HepG2 (cell line): ENCODE measurements around the gene RGS10. TPM values are rescaled to one million over a fixed set of nuclear protein-coding genes. Genes with fewer than 3 reads are reported as not detected.

Experiments
- ATAC-seq: fragments of 200-7000 bp; cut with Tn5 transposase; 3 replicates; pipeline ENCODE4 v1.9.1; 2020; ENCODE audit warnings: mild to moderate bottlenecking, moderate library complexity
- BruUV-seq: library from RNA; stranded (reverse); fragments of 400-500 nt; replicated peaks from 2 replicates; lab custom pipeline; 2021; lab: Mats Ljungman, UMichigan
- CTCF ChIA-PET: fragments of 300-600 bp; formaldehyde crosslinking; extraction: SDS; loops from one replicate; lab custom pipeline; 2021; ENCODE audit warnings: low total read pairs, inconsistent platforms, low intra/inter-chr PET ratio; lab: Yijun Ruan, JAX
- POLR2A ChIA-PET: fragments of 350-600 bp; sonication (Branson Sonifier 250); formaldehyde crosslinking; loops from one replicate; lab custom pipeline; 2020; ENCODE audit warnings: antibody characterized with exemption, inconsistent platforms; lab: Yijun Ruan, JAX
- DNase-seq: peaks from one replicate; pipeline ENCODE4 v3.0.0-alpha.2; 2015; ENCODE audit warnings: low spot score
- FAIRE-seq: peaks from 3 replicates; lab custom pipeline; 2011; peaks lifted over from hg19 to GRCh38; lab: Jason Lieb, UNC
- H2AFZ ChIP-seq: one replicate; pipeline ENCODE4 v1.6.1; 2011; ENCODE audit warnings: low read length, inconsistent platforms
- H3K27ac ChIP-seq: fragments of 300-600 bp; 3 replicates; pipeline ENCODE4 v1.8.0; 2011; ENCODE audit warnings: mixed run types, mild to moderate bottlenecking, mixed read lengths, low read length, inconsistent platforms; ENCODE audit not compliant: insufficient read depth; ENCODE audit errors: extremely low read length
- H3K27me3 ChIP-seq, 2 experiments: fragments of 200-600 bp in 1 of 2; 2 replicates in 1 of 2; 3 replicates in 1 of 2; pipeline versions ENCODE4 v1.6.0 to v1.8.0; 2011; ENCODE audit warnings: low read length in 2 of 2, mild to moderate bottlenecking in 2 of 2, moderate library complexity in 2 of 2, inconsistent platforms in 1 of 2; ENCODE audit not compliant: insufficient read depth in 2 of 2, control insufficient read depth in 1 of 2
- H3K36me3 ChIP-seq, 2 experiments: fragments of 200-600 bp in 1 of 2; replicated peaks in 1 of 2; 2 replicates in 1 of 2; 3 replicates in 1 of 2; pipeline versions ENCODE4 v1.5.1 to v1.8.0; 2011; ENCODE audit warnings: low read length in 2 of 2, inconsistent platforms in 1 of 2; ENCODE audit not compliant: insufficient read depth in 2 of 2, control insufficient read depth in 1 of 2
- H3K4me1 ChIP-seq: 2 replicates; pipeline ENCODE4 v1.5.1; 2012; ENCODE audit warnings: low read length, inconsistent platforms; ENCODE audit not compliant: insufficient read depth
- H3K4me2 ChIP-seq: 2 replicates; pipeline ENCODE4 v1.6.0; 2011; ENCODE audit warnings: low read depth, low read length, inconsistent platforms
- H3K4me3 ChIP-seq, 3 experiments: fragments of 200-600 bp in 1 of 3; sonication (generic), shearing (Covaris generic) in 1 of 3; replicated peaks in 1 of 3; 2 replicates each; pipeline ENCODE4 v1.5.1; 2011 to 2016; ENCODE audit warnings: low read length in 3 of 3, inconsistent platforms in 2 of 3, low read depth in 2 of 3, mild to moderate bottlenecking in 2 of 3, control low read depth in 1 of 3, mixed read lengths in 1 of 3; ENCODE audit not compliant: insufficient read depth in 1 of 3
- H3K79me2 ChIP-seq: one replicate; pipeline ENCODE4 v1.6.1; 2011; ENCODE audit warnings: low read length, inconsistent platforms; ENCODE audit not compliant: insufficient read depth
- H3K9ac ChIP-seq: 2 replicates; pipeline ENCODE4 v1.6.0; 2011; ENCODE audit warnings: mild to moderate bottlenecking, low read depth, low read length, inconsistent platforms; ENCODE audit not compliant: insufficient read depth
- H3K9me3 ChIP-seq: 2 replicates; pipeline ENCODE4 v1.5.1; 2012; ENCODE audit warnings: mild to moderate bottlenecking, low read length
- H4K20me1 ChIP-seq: 2 replicates; pipeline ENCODE4 v1.6.0; 2011; ENCODE audit warnings: inconsistent platforms, mild to moderate bottlenecking, low read length, moderate library complexity; ENCODE audit not compliant: insufficient read depth
- ELF1 ChIP-seq: sonication (generic); formaldehyde crosslinking; IDR thresholded peaks from 2 replicates; pipeline ENCODE4 v1.4.0; 2020; ENCODE audit warnings: missing genetic modification reagents
- HOXD1 ChIP-seq: sonication (generic); formaldehyde crosslinking; IDR thresholded peaks from 2 replicates; pipeline ENCODE4 v1.5.0; 2020; ENCODE audit warnings: missing genetic modification reagents
- KDM3A ChIP-seq: IDR thresholded peaks from 2 replicates; pipeline ENCODE4 v1.6.1; 2018; ENCODE audit warnings: low read depth, missing compliant biosample characterization
- SMYD3 ChIP-seq: sonication (generic); formaldehyde crosslinking; IDR thresholded peaks from 2 replicates; pipeline ENCODE4 v1.8.1; 2023; ENCODE audit warnings: mild to moderate bottlenecking, missing genetic modification reagents
- TBL1XR1 ChIP-seq: fragments of 150-350 bp; IDR thresholded peaks from 2 replicates; pipeline ENCODE4 v1.6.1; 2014; ENCODE audit warnings: borderline replicate concordance, low read length; ENCODE audit not compliant: partially characterized antibody
- ZNF780A ChIP-seq: sonication (generic); formaldehyde crosslinking; IDR thresholded peaks from 2 replicates; pipeline ENCODE4 v1.8.0; 2022; ENCODE audit warnings: mild to moderate bottlenecking, missing genetic modification reagents, moderate library complexity
- ZSCAN30 ChIP-seq: sonication (generic); formaldehyde crosslinking; IDR thresholded peaks from 2 replicates; pipeline ENCODE4 v1.5.0; 2020; ENCODE audit warnings: mild to moderate bottlenecking, missing genetic modification reagents
- WGBS: methylation state at CpG from one replicate; pipeline ENCODE4 v1.1.6; 2017; ENCODE audit warnings: low lambda C conversion rate; 5-methylcytosine and 5-hydroxymethylcytosine counted together
- in situ Hi-C: cut with HindIII; loops from 2 replicates; pipeline ENCODE4 v1.10.0; 2017; ENCODE audit warnings: low pct_unique_long_range_greater_than_20kb; ENCODE audit not compliant: extremely low pct_ligation_motif_present
- intact Hi-C: fragments of 100-400 bp; cut with micrococcal nuclease; formaldehyde crosslinking; loops from one replicate; pipeline ENCODE4 v1.10.0; 2022; ENCODE audit not compliant: unreplicated experiment
- polyA plus RNA-seq, 8 experiments: library from polyadenylated mRNA; depleted of rRNA in 3 of 8; stranded (reverse) in 7 of 8; unstranded in 1 of 8; fragments of >200 nt; fragmentation: Illumina TruSeq in 4 of 8; extraction: Trizol in 4 of 8; gene quantifications; 2 replicates each; pipeline versions ENCODE4 v1.2.1 to v1.2.3, GENCODE V29; 2011 to 2016; ENCODE audit warnings: low read depth in 4 of 8, missing spikeins in 1 of 8, mixed read lengths in 1 of 8; ENCODE audit not compliant: insufficient read depth in 1 of 8
- total RNA-seq, 5 experiments: library from RNA; depleted of rRNA; stranded (reverse); fragments of >200 nt; fragmentation: Illumina TruSeq; extraction: Trizol; gene quantifications; 2 replicates each; pipeline ENCODE4 v1.2.3, GENCODE V29; 2016; ENCODE audit warnings: low read depth in 1 of 5
- TF ChIP-seq, protein P1 (sequence below): sonication (generic); formaldehyde crosslinking; IDR thresholded peaks from 2 replicates; pipeline ENCODE4 v1.5.0; 2020; ENCODE audit warnings: mild to moderate bottlenecking, missing genetic modification reagents

Gene RGS10
- total and polyA plus RNA-seq, 2 of the 13 experiments (the other 11 are each of a cell fraction or from before 2014, with no cell fraction given): 1.7 to 5.1 TPM

GRCh38 chr10:119511828-119512515, 30.5 kb downstream of the RGS10 start:
- no peaks in the 10 kb centered on the region for H3K27me3 ChIP-seq
- H2AFZ ChIP-seq: no peak overlapping the region
- FAIRE-seq (no peak), DNase-seq (no peak), ATAC-seq (no peak)
- no peak overlapping the region for H3K4me3 ChIP-seq
- no peaks in the 10 kb centered on the region for H3K79me2 ChIP-seq
- ChIA-PET POLR2A (interaction anchor here (0.6 kb wide), 1 partner anchor 123 kb away, joined by 4 read pairs; no protein-coding TSS in a partner anchor), CTCF (no interaction called here)
- H3K36me3 ChIP-seq: no peaks in the 10 kb centered on the region
- no TSS peak for BruUV-seq
- intact Hi-C loops: no loop called here
- 69% methylated on average over 19 of the region's 19 CpGs for WGBS
- no peaks in the 10 kb centered on the region for H3K9me3 ChIP-seq
- no peak overlapping the region for H3K4me2 ChIP-seq
- no peak overlapping the region for H3K9ac ChIP-seq
- H3K4me1 ChIP-seq: peaks cover 16% of the 10 kb centered on the region
- TF ChIP-seq, protein P1, sequence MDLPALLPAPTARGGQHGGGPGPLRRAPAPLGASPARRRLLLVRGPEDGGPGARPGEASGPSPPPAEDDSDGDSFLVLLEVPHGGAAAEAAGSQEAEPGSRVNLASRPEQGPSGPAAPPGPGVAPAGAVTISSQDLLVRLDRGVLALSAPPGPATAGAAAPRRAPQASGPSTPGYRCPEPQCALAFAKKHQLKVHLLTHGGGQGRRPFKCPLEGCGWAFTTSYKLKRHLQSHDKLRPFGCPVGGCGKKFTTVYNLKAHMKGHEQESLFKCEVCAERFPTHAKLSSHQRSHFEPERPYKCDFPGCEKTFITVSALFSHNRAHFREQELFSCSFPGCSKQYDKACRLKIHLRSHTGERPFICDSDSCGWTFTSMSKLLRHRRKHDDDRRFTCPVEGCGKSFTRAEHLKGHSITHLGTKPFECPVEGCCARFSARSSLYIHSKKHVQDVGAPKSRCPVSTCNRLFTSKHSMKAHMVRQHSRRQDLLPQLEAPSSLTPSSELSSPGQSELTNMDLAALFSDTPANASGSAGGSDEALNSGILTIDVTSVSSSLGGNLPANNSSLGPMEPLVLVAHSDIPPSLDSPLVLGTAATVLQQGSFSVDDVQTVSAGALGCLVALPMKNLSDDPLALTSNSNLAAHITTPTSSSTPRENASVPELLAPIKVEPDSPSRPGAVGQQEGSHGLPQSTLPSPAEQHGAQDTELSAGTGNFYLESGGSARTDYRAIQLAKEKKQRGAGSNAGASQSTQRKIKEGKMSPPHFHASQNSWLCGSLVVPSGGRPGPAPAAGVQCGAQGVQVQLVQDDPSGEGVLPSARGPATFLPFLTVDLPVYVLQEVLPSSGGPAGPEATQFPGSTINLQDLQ: no peak
- TF ChIP-seq ZNF780A (CRISPR knock-in tag) (no peak), TBL1XR1 (no peak), ZSCAN30 (CRISPR knock-in tag) (no peak), SMYD3 (no peak), ELF1 (CRISPR knock-in tag) (no peak), KDM3A (no peak), HOXD1 (CRISPR knock-in tag) (no peak)
- no peaks in the 10 kb centered on the region for H4K20me1 ChIP-seq
- no peak overlapping the region for H3K27ac ChIP-seq
- in situ Hi-C loops: no loop called here
